Measurements from ENCODE around the gene TAS2R14.

- TF ChIP-seq JUND (IDR thresholded peaks at IDR 0.05) (no peak), SIN3A (IDR thresholded peaks at IDR 0.05; ENCODE audit: borderline replicate concordance, low read depth, low read length) (no peak), RAD21 (IDR thresholded peaks at IDR 0.05; ENCODE audit: low read length) (no peak), POLR2AphosphoS5 (IDR thresholded peaks at IDR 0.05; ENCODE audit: low read depth, low read length) (no peak), USF1 (IDR thresholded peaks at IDR 0.05; ENCODE audit: borderline replicate concordance, low read depth) (no peak), IRF3 (IDR thresholded peaks at IDR 0.05; ENCODE audit: low read depth, low read length) (no peak), YY1 (IDR thresholded peaks at IDR 0.05; ENCODE audit: low read depth) (no peak), TEAD4 (IDR thresholded peaks at IDR 0.05; ENCODE audit: borderline replicate concordance, insufficient read depth) (no peak)
- TF ChIP-seq, protein P1, sequence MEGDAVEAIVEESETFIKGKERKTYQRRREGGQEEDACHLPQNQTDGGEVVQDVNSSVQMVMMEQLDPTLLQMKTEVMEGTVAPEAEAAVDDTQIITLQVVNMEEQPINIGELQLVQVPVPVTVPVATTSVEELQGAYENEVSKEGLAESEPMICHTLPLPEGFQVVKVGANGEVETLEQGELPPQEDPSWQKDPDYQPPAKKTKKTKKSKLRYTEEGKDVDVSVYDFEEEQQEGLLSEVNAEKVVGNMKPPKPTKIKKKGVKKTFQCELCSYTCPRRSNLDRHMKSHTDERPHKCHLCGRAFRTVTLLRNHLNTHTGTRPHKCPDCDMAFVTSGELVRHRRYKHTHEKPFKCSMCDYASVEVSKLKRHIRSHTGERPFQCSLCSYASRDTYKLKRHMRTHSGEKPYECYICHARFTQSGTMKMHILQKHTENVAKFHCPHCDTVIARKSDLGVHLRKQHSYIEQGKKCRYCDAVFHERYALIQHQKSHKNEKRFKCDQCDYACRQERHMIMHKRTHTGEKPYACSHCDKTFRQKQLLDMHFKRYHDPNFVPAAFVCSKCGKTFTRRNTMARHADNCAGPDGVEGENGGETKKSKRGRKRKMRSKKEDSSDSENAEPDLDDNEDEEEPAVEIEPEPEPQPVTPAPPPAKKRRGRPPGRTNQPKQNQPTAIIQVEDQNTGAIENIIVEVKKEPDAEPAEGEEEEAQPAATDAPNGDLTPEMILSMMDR (IDR thresholded peaks at IDR 0.05) = no peak
- TF ChIP-seq, protein P2, sequence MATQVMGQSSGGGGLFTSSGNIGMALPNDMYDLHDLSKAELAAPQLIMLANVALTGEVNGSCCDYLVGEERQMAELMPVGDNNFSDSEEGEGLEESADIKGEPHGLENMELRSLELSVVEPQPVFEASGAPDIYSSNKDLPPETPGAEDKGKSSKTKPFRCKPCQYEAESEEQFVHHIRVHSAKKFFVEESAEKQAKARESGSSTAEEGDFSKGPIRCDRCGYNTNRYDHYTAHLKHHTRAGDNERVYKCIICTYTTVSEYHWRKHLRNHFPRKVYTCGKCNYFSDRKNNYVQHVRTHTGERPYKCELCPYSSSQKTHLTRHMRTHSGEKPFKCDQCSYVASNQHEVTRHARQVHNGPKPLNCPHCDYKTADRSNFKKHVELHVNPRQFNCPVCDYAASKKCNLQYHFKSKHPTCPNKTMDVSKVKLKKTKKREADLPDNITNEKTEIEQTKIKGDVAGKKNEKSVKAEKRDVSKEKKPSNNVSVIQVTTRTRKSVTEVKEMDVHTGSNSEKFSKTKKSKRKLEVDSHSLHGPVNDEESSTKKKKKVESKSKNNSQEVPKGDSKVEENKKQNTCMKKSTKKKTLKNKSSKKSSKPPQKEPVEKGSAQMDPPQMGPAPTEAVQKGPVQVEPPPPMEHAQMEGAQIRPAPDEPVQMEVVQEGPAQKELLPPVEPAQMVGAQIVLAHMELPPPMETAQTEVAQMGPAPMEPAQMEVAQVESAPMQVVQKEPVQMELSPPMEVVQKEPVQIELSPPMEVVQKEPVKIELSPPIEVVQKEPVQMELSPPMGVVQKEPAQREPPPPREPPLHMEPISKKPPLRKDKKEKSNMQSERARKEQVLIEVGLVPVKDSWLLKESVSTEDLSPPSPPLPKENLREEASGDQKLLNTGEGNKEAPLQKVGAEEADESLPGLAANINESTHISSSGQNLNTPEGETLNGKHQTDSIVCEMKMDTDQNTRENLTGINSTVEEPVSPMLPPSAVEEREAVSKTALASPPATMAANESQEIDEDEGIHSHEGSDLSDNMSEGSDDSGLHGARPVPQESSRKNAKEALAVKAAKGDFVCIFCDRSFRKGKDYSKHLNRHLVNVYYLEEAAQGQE (IDR thresholded peaks at IDR 0.05; ENCODE audit: low read depth, low read length) = no peak
These were observed 38.1 kb downstream of the TAS2R14 start for GRCh38 chr12:10900972-10901371.

Measured in SK-N-SH (cell line).